Bronchial epithelial cell (primary cell): ENCODE data around the gene MRPL28. TPM values are rescaled to one million over a fixed set of nuclear protein-coding genes. Genes with fewer than 3 reads are reported as not detected.

Source experiments
- DNase-seq: peaks from one replicate; pipeline ENCODE4 v3.0.0-alpha.2; 2010; ENCODE audit warnings: low read depth
- FAIRE-seq: peaks from 2 replicates; lab custom pipeline; 2011; peaks lifted over from hg19 to GRCh38; lab: Jason Lieb, UNC
- H3K27me3 ChIP-seq: 2 replicates; pipeline ENCODE4 v1.5.1; 2011; ENCODE audit warnings: low read length; ENCODE audit not compliant: control insufficient read depth, insufficient read depth
- H3K36me3 ChIP-seq: 2 replicates; pipeline ENCODE4 v1.5.1; 2011; ENCODE audit warnings: low read length; ENCODE audit not compliant: control insufficient read depth, insufficient read depth
- H3K4me3 ChIP-seq: 2 replicates; pipeline ENCODE4 v1.5.1; 2011; ENCODE audit warnings: mild to moderate bottlenecking, low read depth, low read length, control low read depth
- total RNA-seq: library from RNA; depleted of rRNA; stranded (reverse); fragments of >200 nt; gene quantifications from 2 replicates; pipeline ENCODE4 v1.2.1, GENCODE V29; 2014
- TF ChIP-seq, protein P1 (sequence below): IDR thresholded peaks from 2 replicates; pipeline ENCODE4 v1.5.1; 2011; ENCODE audit warnings: mild to moderate bottlenecking, moderate library complexity, low read length, control low read depth, inconsistent platforms; ENCODE audit not compliant: insufficient read depth, severe bottlenecking

Gene MRPL28
- total RNA-seq, 1 donor from 2014 or later: 113 TPM

DNA sequence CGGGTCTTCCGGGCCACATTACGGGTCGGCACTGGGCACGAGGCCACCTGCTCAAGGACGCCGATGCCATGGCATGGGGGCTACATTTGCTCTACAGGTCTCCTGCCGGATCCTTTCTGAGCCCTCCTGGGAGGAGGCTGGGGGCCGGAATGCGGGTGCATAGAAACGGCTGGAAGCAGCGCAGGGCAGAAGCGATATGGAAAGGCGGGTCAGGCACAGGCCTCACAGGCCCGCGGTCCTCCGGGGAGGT is 46.2 kb downstream of the MRPL28 start:
- no peak overlapping the region for H3K4me3 ChIP-seq
- FAIRE-seq (no peak), DNase-seq (no peak)
- H3K36me3 ChIP-seq: peaks cover 18% of the 10 kb centered on the region
- TF ChIP-seq, protein P1, sequence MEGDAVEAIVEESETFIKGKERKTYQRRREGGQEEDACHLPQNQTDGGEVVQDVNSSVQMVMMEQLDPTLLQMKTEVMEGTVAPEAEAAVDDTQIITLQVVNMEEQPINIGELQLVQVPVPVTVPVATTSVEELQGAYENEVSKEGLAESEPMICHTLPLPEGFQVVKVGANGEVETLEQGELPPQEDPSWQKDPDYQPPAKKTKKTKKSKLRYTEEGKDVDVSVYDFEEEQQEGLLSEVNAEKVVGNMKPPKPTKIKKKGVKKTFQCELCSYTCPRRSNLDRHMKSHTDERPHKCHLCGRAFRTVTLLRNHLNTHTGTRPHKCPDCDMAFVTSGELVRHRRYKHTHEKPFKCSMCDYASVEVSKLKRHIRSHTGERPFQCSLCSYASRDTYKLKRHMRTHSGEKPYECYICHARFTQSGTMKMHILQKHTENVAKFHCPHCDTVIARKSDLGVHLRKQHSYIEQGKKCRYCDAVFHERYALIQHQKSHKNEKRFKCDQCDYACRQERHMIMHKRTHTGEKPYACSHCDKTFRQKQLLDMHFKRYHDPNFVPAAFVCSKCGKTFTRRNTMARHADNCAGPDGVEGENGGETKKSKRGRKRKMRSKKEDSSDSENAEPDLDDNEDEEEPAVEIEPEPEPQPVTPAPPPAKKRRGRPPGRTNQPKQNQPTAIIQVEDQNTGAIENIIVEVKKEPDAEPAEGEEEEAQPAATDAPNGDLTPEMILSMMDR: no peak
- no peaks in the 10 kb centered on the region for H3K27me3 ChIP-seq

DNA sequence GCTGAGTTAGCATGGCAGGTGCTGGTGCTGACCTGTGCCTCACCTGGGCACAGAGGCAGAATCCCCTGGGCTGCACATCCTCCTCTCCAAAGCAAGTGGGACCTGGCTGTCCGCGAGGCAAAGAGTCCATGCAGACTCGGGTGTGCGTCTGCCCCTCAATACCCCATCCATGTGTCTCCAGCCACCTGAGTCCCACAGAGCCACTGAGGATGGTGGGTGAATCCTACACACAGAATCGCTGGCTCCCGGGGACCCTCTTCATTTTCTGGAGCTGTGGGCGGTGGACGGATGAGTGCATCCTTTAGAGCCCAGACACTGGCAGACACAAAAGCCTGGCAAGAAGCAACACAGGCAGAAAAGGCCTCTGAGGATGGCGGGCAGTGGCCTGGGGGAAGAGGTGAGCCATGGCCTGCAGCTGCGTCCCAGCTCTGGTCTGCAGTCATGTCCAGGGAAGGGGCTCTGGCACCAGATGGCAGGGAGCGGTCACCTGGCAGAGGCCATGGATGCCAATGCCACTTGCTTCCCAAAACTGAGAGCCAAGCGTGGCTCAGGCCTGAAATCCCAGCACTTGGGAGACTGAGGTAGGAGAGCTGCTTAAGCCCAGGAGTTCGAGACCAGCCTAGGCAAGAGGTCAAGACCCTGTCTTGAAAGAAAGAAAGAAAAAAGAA is 47.7 kb downstream of the MRPL28 start:
- TF ChIP-seq, protein P1: no peak
- Histone ChIP-seq H3K4me3 (no peak overlapping the region), H3K27me3 (no peaks in the 10 kb centered on the region), H3K36me3 (peaks cover 27% of the 10 kb centered on the region)
- FAIRE-seq (no peak), DNase-seq (no peak)

DNA sequence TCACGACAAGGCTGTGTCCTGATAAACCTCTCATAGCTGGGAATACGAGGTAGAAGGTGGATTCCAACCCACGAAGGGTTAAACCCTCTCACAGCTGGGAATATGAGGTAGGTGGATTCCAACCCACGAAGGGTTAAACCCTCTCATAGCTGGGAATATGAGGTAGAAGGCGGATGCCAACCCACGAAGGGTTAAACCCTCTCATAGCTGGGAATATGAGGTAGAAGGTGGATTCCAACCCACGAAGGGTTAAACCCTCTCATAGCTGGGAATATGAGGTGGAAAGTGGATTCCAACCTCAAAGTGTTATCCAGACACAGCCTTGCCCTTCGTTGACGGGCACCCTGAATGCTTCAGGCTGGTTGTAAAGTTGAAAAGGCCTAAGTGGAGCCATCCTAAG is 48.8 kb downstream of the MRPL28 start:
- H3K27me3 ChIP-seq: no peaks in the 10 kb centered on the region
- peaks cover 32% of the 10 kb centered on the region for H3K36me3 ChIP-seq
- TF ChIP-seq, protein P1: no peak
- DNase-seq (no peak), FAIRE-seq (no peak)
- no peak overlapping the region for H3K4me3 ChIP-seq

DNA sequence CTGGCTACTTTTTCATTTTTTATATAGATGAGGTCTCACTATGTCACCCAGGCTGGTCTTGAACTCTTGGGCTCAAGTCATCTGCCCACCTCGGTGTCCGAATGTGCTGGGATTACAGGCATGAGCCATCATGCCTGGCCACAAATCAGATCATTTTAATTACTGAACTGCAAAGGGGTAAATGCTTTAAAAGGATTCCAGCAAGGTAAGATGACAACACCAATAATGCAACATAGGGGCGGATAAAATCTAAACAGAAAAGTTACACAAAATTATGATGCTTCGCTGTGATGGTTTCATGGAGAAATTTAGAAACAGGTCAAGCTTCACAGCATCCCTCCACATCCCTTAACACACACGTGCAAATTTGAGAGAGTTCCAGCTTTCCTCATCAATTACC is 50.1 kb downstream of the MRPL28 start:
- no peaks in the 10 kb centered on the region for H3K27me3 ChIP-seq
- TF ChIP-seq, protein P1: no peak
- peaks cover 27% of the 10 kb centered on the region for H3K36me3 ChIP-seq
- no peak for DNase-seq
- no peak for FAIRE-seq
- H3K4me3 ChIP-seq: no peak overlapping the region

DNA sequence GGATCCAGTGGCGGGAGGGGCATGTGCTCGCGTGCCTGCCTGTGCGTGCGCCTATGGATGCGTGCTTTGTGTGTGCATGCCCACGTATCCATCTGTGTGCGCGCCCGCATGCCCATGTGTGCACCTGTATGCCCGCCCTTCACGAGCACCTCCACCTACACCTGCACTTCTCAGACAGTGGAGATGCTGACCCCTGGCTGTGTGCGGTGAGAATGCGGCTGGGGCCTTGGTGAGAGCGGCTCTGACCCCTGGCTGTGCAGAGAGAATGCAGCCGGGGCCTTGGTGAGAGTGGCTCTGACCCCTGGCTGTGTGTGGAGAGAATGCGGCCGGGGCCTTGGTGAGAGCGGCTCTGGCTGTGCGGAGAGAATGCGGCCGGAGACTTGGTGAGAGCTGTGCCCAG is 51.7 kb downstream of the MRPL28 start:
- no peak overlapping the region for H3K4me3 ChIP-seq
- no peak for DNase-seq
- TF ChIP-seq, protein P1: peak; percentile 8
- H3K36me3 ChIP-seq: peaks cover 30% of the 10 kb centered on the region
- no peaks in the 10 kb centered on the region for H3K27me3 ChIP-seq
- FAIRE-seq: no peak

DNA sequence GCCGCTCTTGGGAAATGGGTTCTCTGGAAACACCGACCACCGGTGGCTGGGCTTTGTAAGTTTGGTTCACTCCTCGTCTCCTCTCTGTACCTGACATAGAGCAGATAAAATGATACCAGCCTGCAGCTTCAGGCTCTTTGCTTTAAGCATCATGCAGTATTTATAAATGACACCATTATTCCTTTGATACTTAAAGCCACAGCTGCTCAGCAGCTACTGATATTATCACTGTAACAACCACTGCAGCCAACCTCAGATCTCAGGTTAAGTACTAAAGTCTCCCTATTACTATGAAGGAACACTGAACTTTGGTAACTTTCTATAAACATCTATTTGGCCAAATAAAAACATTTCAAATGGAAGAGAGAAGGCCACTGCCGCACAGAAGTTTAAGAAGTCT is 52.8 kb downstream of the MRPL28 start:
- FAIRE-seq: no peak
- no peaks in the 10 kb centered on the region for H3K27me3 ChIP-seq
- TF ChIP-seq, protein P1: no peak
- DNase-seq: no peak
- H3K4me3 ChIP-seq: no peak overlapping the region
- peaks cover 36% of the 10 kb centered on the region for H3K36me3 ChIP-seq
